Stimulated activated CD8-positive, alpha-beta memory T cell treated with anti-CD3 and anti-CD28 coated beads, Interleukin-2, amount 100 ng/mL, for 48 hours (primary cell): ENCODE data around the gene POLG.

Experiments
- DNase-seq, 2 donors: peaks; one replicate each; pipeline ENCODE4 v3.0.0-alpha.2; 2020; ENCODE audit warnings: low read depth in 2 of 2

POLG gene

DNA sequence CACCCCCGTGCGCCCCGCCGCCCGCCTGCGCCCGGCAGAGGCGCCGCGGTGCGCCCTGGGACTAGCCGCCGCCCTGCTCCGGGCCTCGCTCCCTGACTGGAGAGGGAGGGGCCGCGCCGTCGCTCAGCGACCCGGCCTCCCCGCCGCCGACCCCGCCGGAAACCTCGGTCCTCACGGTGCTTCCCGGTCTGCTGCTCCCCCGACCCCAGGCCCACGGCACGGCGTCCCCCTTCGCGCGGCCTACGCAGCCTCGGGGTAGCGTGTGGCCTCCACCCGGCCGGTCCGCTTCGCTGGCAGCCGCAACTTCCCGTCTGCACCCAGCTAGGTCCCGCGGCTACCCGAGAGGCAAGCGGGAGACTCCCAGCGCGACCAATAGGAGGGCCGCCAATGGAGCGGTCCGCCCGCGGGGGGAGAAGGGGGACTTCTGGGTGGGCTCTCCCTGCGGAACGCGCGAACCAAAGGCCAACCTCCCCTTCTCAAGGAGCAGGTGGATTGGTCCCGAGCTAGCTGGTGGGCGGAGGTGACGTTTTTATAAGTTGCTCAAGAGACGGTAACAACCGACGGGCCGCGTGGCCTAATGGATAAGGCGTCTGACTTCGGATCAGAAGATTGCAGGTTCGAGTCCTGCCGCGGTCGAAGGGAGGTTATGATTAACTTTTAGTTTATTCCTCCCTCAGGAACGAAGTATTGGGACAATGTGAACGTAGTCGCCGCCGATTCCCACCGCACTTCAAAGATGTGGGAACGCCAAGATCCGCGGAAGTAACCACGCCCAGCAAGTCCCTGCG is at the start of gene POLG:
POLG (minus strand) TSS at position 315 of the 788 bp plus-strand sequence. CDS start 1,070 bp downstream, outside the sequence.
- DNase-seq: peak; percentile 96 to 97

DNA sequence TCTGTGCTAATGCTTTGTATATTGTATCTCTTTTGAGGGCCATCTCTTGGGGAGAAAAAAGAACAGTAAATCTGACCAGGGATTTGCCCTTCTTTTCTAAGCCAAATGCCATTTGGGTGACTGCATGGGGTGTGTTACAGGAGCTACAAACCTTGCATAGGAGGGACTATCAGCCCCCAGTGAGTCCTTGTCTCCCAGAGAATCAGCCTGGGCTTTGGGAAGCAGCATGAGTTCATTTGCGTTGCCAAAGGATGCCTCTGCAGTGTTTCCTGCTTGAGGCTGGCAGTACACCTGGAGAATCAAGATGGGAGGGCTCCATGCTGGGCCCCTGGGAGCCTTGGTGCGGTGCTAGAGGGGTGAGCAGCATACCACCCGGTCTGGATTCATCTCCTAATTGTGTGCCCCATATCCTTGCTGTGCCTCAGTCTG is 49.6 kb upstream of the POLG start:
- DNase-seq: no peak

DNA sequence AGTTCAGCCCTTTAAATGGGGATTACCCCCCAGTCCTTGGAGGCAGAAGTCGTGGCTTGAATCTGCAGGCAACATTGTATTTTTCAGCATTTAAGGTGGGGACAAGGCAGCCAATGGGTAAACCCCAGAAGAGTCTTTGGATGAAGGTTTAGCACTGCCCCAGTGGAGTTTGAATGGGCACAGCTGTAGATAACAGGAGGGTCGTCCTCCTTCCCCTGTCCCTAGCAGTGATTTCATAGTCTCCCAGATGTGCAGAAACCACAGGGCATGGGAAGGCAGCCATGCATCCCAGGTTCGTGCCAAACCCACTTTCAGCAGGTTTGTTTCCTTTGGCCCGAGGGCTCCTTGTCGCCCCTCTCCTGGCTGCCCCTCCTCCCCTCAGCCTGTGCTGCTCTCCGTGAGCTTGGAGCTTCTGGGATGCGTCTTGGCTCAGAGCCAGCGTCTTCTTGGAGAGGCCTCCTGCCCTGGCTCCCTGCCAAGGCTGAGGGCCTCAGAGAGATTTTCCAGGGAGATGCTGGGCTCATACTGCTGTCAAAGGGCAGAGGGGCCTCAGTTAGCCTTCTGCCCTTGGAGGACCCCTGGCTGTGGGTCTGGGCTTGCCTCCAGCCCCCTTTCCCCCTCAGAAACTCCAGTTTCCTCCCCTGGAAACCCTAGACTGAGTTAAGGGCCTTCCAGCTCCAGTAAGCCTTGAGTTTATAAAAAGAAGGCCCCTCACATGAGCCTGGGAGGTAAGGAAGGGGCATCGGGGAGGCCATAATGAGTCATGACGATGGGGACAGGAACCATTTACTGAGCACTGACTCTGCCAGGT is 48.9 kb upstream of the POLG start:
- DNase-seq: no peak

DNA sequence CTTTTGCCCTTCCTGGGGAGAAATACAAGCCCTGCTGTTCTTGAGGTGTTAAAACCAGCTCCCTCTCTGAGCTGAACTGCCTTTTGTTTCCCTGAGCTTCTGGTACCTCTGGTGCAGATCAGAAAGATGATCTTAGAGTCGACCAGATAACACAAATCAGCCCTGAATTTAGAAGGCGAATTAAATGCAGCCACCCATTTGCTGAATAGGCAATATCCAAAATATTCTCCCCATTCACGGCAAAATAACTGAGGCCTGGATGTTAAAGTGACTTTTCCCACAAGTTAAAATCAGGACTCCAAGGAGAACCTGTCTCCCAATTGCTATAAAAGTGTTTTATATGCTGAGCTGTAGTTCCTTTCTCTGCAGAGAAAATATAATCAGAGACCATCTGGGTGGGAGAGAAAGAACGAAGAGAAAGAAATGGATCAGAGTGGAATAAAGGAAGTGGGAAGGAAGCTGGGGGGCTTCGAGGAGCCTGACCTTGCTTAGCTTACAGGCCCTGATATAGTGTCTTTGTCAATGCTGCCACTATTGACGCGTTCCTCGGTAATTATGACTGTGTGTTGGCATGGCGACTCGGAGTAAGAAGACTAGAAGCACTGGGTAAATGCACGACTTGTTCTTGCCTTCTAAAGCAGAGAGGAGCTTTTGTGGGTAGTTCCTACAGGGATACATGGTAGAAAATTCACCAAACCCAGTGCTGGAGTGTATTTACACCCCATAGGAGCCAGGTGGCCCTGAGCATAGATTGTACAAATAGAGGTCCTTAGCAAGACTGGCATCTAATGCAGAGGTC is 47.5 kb upstream of the POLG start:
- no peak for DNase-seq

DNA sequence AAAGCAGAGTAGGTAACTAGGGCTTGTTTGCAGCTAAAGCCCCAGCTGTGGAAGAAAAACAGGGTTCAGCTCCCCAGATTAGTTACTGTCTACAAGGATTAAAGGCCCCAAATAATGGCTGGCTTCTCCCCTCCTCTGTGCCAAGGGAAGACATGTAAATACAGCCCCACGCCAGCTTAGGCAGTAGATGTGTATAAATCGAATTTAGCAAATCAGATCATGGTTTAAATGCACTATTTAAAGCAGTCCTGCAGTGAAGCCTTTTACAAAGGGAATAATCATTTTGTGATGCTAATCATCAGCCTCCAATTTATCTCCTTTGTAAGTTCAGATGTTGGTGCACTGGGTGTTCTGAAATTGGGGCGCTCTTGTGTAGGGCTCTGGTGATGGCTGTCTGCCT is 46.7 kb upstream of the POLG start:
- DNase-seq: no peak

DNA sequence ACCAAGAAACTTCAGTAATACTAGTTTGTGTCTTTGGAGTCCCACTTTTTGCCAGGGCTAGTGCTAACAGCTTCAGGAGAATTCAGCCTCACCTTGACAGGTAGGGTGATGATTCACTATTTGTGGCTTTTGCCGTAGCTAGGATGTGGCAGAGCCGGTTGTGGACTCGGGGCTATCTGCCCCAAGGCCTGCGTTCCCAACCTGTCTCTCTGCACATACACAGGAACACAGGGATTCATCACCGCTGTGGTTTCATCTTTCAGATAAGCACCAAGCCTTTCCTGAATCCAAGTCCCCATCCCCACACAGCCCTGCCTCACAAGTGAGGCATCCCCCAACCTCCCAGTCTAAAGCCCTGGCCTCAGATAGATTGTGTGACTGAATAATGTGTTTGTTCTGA is 45.2 kb upstream of the POLG start:
- DNase-seq: no peak

DNA sequence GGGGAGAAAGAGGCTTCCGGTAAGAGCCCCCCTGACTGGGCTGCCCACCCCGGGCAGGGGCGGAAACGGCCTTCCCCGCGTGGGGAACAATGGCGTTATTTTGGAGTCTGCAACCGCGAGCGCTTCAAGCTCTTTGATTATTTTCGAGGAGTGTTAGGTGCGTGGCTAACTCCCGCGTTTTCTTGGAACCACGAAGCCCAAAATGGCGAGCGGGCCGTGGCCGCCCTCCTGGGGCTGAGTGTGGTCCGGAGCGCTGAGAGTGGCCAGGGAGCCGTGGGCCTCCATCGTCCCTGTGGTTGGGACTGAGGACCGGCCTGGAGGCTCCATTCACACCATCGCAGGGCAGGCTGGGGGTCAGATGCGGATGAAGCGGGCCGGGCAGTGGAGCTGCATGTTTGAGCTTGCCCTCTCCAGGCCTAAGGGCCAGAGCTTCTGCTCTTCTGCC is 44.6 kb upstream of the POLG start:
- DNase-seq: no peak

DNA sequence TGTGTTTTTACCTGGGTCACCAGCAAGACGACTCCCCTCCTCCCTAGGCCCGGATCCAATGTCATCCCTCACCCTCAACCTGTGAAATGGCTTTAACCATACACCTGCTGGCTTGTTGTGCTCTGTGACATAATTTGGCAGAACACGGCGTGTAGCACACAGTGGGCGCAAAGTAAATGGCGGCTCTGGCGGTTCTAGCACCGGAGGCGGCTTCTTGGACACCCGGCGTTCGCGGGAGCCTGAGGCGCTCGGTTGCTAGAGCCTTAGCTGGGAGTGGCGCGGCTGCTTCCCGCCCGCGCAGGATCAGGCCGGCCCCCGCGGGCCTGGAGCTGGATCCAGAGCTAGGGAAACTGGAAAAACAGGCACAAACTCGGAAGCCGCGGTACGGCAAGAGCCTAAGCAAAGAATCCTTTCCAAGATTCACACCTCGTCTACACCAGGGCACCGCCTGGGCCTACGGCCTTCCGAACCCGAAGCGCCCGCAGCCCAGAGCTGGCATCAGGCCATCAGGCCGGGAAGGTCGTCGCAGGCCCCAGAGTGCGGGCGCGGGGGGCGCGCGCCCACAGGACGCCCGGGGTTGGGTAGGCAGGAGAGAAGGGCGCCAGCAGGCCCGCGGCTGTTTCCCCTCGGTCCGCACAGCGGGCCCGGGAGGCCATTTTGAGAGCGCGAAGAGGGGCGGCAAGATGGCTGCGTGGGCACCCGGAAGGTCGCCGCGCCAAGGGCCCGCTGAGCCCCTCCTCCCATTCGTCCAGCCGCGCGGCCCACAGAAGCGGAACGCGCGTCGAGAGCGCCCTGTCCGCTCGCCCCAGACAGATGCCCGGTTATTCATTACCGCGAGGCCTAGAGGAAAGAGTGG is 43.9 kb upstream of the POLG start:
- DNase-seq: no peak

DNA sequence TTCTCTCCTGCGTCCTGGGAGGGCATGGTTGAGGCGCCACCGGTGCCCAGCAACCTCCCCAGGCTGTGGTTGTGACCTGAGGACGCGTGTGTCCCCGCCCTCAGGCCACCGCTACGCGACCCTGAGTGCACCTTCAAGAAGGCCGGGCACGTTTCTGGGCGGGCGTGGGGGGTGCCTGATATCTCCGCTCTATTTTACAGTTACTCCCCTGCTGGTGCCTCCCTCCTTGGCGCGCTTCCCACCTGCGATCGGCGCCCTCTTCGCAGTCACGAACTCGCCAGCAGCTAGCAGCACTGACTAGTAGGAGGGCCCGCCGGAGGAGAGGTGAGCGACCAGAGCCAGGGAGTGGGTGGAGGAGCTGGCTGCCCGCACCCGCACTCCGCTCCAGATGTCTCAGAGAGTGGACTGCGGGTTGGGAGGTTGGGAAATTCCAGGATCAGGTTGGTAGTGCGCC is 43.2 kb upstream of the POLG start:
- no peak for DNase-seq

DNA sequence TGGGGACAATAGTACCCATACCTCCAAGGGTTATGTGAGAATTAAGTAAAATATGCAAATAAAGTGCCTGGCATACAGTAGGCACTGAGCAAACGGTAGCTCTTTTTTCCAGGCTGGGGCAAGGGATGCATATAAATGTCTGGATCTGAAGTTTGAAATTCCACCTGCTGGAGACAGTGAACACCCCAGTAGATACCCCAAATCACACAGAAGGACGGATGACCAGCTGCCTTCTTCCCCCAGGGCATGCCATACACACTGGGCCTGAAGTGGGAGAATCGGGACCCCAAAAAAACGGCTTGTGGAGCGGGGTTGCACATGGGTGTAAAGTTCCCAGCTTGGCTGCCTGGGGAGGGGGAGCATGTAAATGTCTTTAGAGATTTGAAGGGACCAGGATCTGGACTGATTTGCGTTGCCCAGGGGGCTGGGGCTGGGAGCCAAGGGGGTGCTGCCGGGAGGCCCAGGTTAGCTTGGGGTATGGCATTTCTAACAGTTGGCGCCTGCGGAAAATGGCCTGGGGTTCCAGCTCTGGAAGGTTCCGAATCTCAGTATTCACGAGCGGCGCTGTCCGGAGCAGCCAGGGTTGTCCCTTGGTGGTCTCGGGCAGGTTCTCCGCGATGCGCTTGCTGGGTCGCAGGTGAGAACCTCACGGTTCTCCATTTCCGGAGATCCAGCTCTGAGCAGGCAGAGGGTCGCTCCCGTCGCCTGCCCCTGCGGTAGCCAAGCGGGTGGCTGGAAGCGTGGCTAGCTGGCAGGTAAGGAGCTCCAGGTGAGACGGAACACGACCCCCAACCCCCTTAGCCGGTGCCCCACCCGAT is 42.6 kb upstream of the POLG start:
- no peak for DNase-seq

DNA sequence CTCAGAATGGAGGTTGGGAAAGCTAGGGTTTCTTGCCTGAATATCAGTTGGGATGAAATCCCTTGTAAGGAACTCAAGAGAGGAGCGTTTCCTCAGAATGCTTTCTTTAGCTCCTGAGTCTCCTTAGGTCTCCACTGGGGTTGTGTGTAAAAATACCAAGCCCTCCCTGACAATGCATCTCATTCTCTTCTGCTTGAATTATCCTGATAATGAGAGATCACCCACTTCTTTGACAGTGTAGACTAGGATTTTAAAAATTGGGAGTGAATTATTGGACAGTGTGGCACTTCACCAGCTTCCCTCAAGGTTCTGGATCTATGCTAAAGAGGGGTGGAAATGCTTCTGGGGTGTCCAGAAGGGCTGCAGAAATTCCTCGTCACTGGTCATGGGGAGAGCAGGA is 41.8 kb upstream of the POLG start:
- no peak for DNase-seq

DNA sequence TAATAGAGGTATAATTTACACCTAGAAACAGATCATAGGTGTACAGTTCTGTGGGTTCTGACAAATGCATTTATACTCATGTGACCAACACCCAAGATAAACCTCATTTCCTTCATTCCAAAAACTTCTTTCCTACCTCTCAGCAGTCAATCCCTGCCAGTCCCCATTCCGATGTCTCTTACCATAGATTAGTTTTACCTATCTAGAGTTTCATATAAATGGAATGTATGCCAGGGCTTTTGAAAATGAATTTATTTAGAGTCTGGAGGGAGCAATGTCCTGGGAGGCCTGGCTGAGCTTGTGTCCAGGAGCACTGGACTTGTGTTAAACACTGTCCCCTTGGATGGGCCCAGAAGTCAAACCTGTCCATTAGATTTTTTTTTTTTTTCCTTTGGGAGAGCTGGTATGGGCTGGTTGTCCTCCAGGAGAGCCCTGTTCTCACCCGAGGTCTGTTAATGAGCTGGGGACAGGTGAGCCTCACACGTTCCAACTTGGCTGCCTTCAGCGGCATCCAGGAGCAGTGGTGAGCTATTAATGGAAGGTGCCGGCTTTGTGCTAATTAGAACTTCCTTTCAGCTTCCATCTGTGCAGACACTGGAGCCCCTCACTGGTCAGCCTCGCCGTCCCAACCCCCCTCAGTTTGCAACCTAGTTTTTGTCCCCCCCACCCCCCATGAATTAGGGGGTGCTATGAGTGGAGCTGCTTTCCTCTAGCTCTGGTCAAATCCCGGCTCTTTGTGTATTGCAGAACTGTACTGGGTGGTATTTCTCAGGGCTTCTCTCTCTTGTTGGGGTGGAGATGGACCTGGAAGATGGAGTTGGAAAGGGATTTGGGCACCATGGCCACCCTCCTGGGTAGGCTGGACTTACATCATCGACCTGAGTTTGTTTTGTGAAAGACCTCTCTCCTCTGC is 40.7 kb upstream of the POLG start:
- DNase-seq: no peak

DNA sequence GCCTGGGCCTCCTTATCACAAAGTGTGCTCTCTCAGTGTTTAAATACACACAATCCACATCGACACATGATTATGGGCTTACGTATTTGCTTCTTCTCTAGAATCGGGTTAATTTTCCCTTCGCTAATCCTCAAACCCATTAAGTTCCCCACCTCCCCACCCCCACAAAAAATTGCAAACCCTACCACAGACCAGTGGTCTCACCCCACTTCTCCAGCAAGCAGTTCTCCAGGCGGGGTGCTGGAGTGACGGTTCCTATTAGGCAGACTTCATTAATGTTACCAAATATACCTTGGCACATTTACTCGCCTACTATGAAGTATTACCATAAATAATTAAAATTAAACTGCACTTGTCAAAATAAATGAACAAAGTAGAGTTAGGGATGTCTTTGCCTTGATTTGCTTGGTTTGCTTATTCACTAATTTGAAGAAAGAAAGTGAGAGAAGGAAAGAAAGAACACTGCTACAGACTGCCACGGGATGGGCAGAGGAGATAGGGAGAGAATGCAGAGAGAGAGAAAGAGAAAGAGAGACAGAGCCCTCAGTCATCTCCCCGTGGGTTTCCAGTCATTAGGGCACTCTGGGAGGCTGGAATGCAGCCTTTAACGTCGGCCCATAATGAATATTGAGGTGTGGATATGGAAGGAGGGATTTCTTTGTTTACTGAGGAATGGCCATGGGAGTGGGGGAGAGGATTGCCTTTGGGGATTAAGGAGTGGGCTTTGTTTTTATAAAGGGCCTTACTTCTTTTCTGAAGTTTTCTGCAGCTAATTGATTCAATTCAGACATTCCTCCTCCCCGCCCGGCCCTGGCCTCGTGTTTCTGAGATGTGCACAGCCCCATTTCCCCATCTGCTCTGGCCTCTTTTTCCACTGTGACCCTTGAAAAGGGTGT is 39.7 kb upstream of the POLG start:
- DNase-seq: no peak

DNA sequence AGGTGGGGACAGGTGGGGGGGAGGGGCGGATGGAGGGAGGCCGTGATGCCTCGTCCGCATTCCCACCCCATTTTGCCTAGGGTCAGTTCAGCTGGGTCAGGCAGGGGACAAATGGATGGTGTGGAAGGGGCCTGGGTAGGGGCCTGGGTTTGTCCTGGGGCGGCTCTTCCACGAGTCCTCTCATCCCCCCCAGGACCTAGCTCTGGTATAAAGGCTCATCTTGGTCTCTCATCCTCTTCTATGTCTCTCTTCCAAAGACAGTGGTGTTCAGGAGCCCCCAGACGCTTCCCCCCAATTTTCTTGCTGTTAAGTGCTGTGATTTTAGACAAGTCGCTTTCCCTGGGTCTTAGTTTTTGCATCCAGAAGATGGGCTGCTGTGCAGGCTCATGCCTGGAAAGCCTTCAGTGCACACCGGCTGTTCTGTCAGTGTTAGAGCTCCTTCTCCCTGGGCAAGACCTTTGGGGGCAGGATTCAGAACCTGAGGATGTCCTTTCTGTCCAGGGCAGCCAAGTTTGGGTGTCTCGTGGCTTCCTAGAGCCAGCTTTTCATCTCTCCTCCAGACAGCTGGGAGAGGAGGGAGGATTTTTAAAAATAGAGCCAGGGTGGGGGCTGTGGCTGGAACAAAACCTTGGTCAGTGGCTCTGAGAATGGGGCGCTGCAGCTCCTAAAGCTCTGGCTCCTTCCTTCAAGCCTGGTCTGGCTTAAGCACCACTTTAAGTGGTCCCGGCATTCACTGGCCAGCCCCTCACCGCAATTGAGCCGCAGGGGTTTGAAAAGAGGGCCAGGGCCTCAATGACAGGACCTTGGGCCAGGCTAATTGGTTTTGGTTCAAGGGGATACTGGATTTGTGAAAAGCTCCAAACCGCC is 37.7 kb upstream of the POLG start:
- no peak for DNase-seq

DNA sequence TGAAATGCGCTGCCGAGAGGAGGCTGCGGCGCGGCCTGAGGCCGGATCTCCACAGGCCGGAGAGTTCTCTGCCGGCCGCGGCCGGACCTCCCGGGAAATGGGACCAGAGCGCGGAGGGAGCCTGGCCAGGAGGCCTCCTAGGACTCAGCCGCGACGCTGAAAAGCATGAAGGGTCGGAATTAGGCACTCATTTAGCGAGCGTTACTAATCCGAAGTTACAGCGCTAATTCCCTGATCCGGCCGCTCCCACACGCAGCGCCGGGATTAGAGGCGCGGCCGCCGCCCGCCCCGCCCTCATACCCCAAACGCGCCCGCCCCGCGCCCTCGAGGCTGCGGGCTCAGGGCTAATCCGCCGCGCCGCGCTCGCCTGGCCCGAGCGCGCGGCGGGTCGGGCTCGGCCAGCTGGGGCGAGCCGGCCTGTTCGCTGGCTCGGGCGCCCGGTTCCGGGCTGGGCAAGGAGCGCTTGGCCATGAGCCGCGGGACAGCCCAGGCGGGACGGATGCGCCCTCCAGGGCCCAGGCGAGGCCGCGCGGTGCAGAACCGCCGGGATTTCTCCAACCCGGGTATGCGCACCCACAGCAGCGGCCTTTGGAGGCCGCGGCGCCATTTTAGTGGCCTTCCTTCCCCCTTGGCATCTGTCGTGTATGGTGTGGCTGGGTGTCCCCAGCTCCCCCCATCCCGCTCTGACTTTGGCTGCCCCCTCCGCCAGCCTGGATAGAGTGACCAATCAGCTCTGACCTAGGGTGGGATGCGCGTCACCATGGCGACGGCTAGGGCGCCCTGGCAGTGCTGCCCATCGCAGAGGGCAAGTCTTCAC is 36.8 kb upstream of the POLG start:
- DNase-seq: no peak

DNA sequence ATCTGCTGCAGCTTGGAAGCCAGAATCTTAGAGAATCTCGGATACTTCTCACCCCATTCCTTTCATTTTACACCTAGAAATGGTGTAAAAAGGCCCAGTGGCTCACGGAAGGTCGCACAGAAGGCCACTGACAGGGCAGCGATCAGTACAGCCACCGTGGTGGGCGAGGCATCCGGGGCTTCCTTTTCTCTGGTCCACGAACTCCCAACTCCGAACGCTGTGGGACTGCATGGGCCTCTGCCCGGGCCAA is 36.3 kb upstream of the POLG start:
- DNase-seq: no peak
